Measurements from ENCODE around the gene MGAT4B.
A peak's percentile ranks its signal among the peaks of the same experiment; 100 is the strongest.

The MGAT4B gene

GRCh38 chr5:179832039-179832745 is 25.5 kb upstream of the MGAT4B start:
- Mint-ChIP-seq H3K36me3 (ENCODE audit: low read depth) (peaks cover 57% of the 10 kb centered on the region), H3K27ac (no peak overlapping the region), H3K4me1 (ENCODE audit: low read depth) (peaks cover 27% of the 10 kb centered on the region), H3K27me3 (ENCODE audit: low read depth) (no peaks in the 10 kb centered on the region), H3K9me3 (no peaks in the 10 kb centered on the region), H3K4me3 (no peak overlapping the region)

- Mint-ChIP-seq H3K4me3 (no peak overlapping the region), H3K27me3 (ENCODE audit: low read depth) (no peaks in the 10 kb centered on the region), H3K4me1 (ENCODE audit: low read depth) (peaks cover 18% of the 10 kb centered on the region), H3K27ac (no peak overlapping the region), H3K9me3 (no peaks in the 10 kb centered on the region), H3K36me3 (ENCODE audit: low read depth) (peaks cover 54% of the 10 kb centered on the region)
Measured at GRCh38 chr5:179830818-179831468, 24.3 kb upstream of the MGAT4B start.

GRCh38 chr5:179829732-179830435 is 23.2 kb upstream of the MGAT4B start:
- Mint-ChIP-seq H3K4me1 (ENCODE audit: low read depth) (peaks cover 14% of the 10 kb centered on the region), H3K9me3 (no peaks in the 10 kb centered on the region), H3K36me3 (ENCODE audit: low read depth) (peaks cover 60% of the 10 kb centered on the region), H3K27me3 (ENCODE audit: low read depth) (no peaks in the 10 kb centered on the region), H3K27ac (peak overlapping the region; percentile 55), H3K4me3 (no peak overlapping the region)

- peak overlapping the region; percentile 46 for H3K27ac Mint-ChIP-seq
- H3K4me1 Mint-ChIP-seq (ENCODE audit: low read depth), result peaks cover 17% of the 10 kb centered on the region
- no peaks in the 10 kb centered on the region for H3K27me3 Mint-ChIP-seq (ENCODE audit: low read depth)
- H3K36me3 Mint-ChIP-seq (ENCODE audit: low read depth), result peaks cover 69% of the 10 kb centered on the region
- H3K4me3 Mint-ChIP-seq, result no peak overlapping the region
- H3K9me3 Mint-ChIP-seq, result no peaks in the 10 kb centered on the region
Measured at GRCh38 chr5:179828756-179829421, 22.2 kb upstream of the MGAT4B start.

GRCh38 chr5:179827680-179828079 is 21.0 kb upstream of the MGAT4B start:
- Mint-ChIP-seq H3K27ac (no peak overlapping the region), H3K27me3 (ENCODE audit: low read depth) (no peaks in the 10 kb centered on the region), H3K9me3 (no peaks in the 10 kb centered on the region), H3K4me1 (ENCODE audit: low read depth) (peaks cover 22% of the 10 kb centered on the region), H3K4me3 (no peak overlapping the region), H3K36me3 (ENCODE audit: low read depth) (peaks cover 68% of the 10 kb centered on the region)

- Mint-ChIP-seq H3K4me3 (no peak overlapping the region), H3K36me3 (ENCODE audit: low read depth) (peaks cover 65% of the 10 kb centered on the region), H3K27ac (no peak overlapping the region), H3K4me1 (ENCODE audit: low read depth) (peaks cover 33% of the 10 kb centered on the region), H3K9me3 (no peaks in the 10 kb centered on the region), H3K27me3 (ENCODE audit: low read depth) (no peaks in the 10 kb centered on the region)
Measured at GRCh38 chr5:179825655-179826182, 19.1 kb upstream of the MGAT4B start.

- no peak overlapping the region for H3K27ac Mint-ChIP-seq
Measured at GRCh38 chr5:179824745-179825112, 18.1 kb upstream of the MGAT4B start.

GRCh38 chr5:179823937-179824744 is 17.5 kb upstream of the MGAT4B start:
- no peak overlapping the region for H3K27ac Mint-ChIP-seq
- peaks cover 40% of the 10 kb centered on the region for H3K4me1 Mint-ChIP-seq (ENCODE audit: low read depth)
- peaks cover 56% of the 10 kb centered on the region for H3K36me3 Mint-ChIP-seq (ENCODE audit: low read depth)
- no peak overlapping the region for H3K4me3 Mint-ChIP-seq
- H3K9me3 Mint-ChIP-seq, result no peaks in the 10 kb centered on the region
- no peaks in the 10 kb centered on the region for H3K27me3 Mint-ChIP-seq (ENCODE audit: low read depth)

More at GRCh38 chr5:179824745-179825112, 18.1 kb upstream of the MGAT4B start:
- Mint-ChIP-seq H3K27me3 (ENCODE audit: low read depth) (no peaks in the 10 kb centered on the region), H3K4me1 (ENCODE audit: low read depth) (peaks cover 38% of the 10 kb centered on the region), H3K9me3 (no peaks in the 10 kb centered on the region), H3K4me3 (no peak overlapping the region), H3K36me3 (ENCODE audit: low read depth) (peaks cover 58% of the 10 kb centered on the region)

GRCh38 chr5:179822444-179822990 is 15.9 kb upstream of the MGAT4B start:
- Mint-ChIP-seq H3K9me3 (no peaks in the 10 kb centered on the region), H3K4me1 (ENCODE audit: low read depth) (peaks cover 41% of the 10 kb centered on the region), H3K36me3 (ENCODE audit: low read depth) (peaks cover 44% of the 10 kb centered on the region)

GRCh38 chr5:179822059-179822432 is 15.4 kb upstream of the MGAT4B start:
- H3K36me3 Mint-ChIP-seq (ENCODE audit: low read depth), result peaks cover 42% of the 10 kb centered on the region
- H3K27me3 Mint-ChIP-seq (ENCODE audit: low read depth), result no peaks in the 10 kb centered on the region
- H3K27ac Mint-ChIP-seq, result peak overlapping the region; percentile 93
- H3K9me3 Mint-ChIP-seq, result no peaks in the 10 kb centered on the region
- H3K4me3 Mint-ChIP-seq, result peak overlapping the region; percentile 89
- H3K4me1 Mint-ChIP-seq (ENCODE audit: low read depth), result peaks cover 39% of the 10 kb centered on the region

More at GRCh38 chr5:179822444-179822990, 15.9 kb upstream of the MGAT4B start:
- Mint-ChIP-seq H3K27me3 (ENCODE audit: low read depth) (no peaks in the 10 kb centered on the region), H3K27ac (peak overlapping the region; percentile 93), H3K4me3 (peak overlapping the region; percentile 89)

- Mint-ChIP-seq H3K4me3 (peak overlapping the region; percentile 89), H3K36me3 (ENCODE audit: low read depth) (peaks cover 37% of the 10 kb centered on the region), H3K27ac (peak overlapping the region; percentile 93), H3K9me3 (no peaks in the 10 kb centered on the region), H3K27me3 (ENCODE audit: low read depth) (no peaks in the 10 kb centered on the region), H3K4me1 (ENCODE audit: low read depth) (peaks cover 36% of the 10 kb centered on the region)
Measured at GRCh38 chr5:179821298-179822058, 14.8 kb upstream of the MGAT4B start.

GRCh38 chr5:179820483-179821297 is 14.0 kb upstream of the MGAT4B start, which contains the start of gene SQSTM1:
Gene SQSTM1, plus strand, starts transcription at chr5:179820905. Its CDS starts 32 bp downstream, at chr5:179820937.
- H3K27me3 Mint-ChIP-seq (ENCODE audit: low read depth), result no peaks in the 10 kb centered on the region
- peaks cover 37% of the 10 kb centered on the region for H3K4me1 Mint-ChIP-seq (ENCODE audit: low read depth)

More at GRCh38 chr5:179820483-179821297, 14.0 kb upstream of the MGAT4B start, which contains the start of gene SQSTM1:
- Mint-ChIP-seq H3K27ac (peak within 1 kb of the TSS; percentile 95), H3K36me3 (ENCODE audit: low read depth) (peaks cover 32% of the 10 kb centered on the region), H3K9me3 (no peaks in the 10 kb centered on the region), H3K4me3 (peak within 1 kb of the TSS; percentile 89)

All from T-helper 1 cell treated with Interleukin-12 subunit alpha and Interleukin-12 subunit beta and Interleukin-4 antibody, amounts not matched to agents 30 μg/mL and 1 μg/mL, for 36 hours (primary cell).